Neural cell (in vitro differentiated cells): Measurements from ENCODE around the gene DCLK3. TPM values are rescaled to one million over a fixed set of nuclear protein-coding genes. Genes with fewer than 3 reads are reported as not detected.

Source experiments
- H2AFZ ChIP-seq: fragments of 200-600, 300-800 bp; sonication (generic), shearing (Covaris generic); 2 replicates; pipeline ENCODE4 v1.6.0; 2014; ENCODE audit warnings: low read depth, mild to moderate bottlenecking, antibody characterized with exemption, low read length, moderate library complexity
- H3F3A ChIP-seq: fragments of 200-600 bp; shearing (Covaris generic); 2 replicates; pipeline ENCODE4 v1.6.1; 2016; ENCODE audit warnings: mild to moderate bottlenecking, moderate library complexity, mixed read lengths, antibody characterized with exemption, low read length; ENCODE audit not compliant: insufficient read depth, poor library complexity, severe bottlenecking
- H3K27ac ChIP-seq: fragments of 200-600, 300-800 bp; sonication (generic), shearing (Covaris generic); 2 replicates; pipeline ENCODE4 v1.5.1; 2014; ENCODE audit warnings: mild to moderate bottlenecking, low read length, moderate library complexity
- H3K27me3 ChIP-seq: fragments of 300-800, 200-600 bp; sonication (generic), shearing (Covaris generic); 2 replicates; pipeline ENCODE4 v1.6.0; 2014; ENCODE audit warnings: mild to moderate bottlenecking, low read depth, low read length, moderate library complexity; ENCODE audit not compliant: insufficient read depth
- H3K36me3 ChIP-seq: fragments of 300-800, 200-600 bp; sonication (generic), shearing (Covaris generic); 2 replicates; pipeline ENCODE4 v1.5.1; 2014; ENCODE audit warnings: mild to moderate bottlenecking, antibody characterized with exemption, low read length, moderate library complexity; ENCODE audit not compliant: insufficient read depth
- H3K4me2 ChIP-seq: fragments of 300-800, 200-600 bp; sonication (generic), shearing (Covaris generic); 2 replicates; pipeline ENCODE4 v1.6.0; 2014; ENCODE audit warnings: mild to moderate bottlenecking, low read length
- H3K4me3 ChIP-seq: fragments of 300-800, 200-600 bp; sonication (generic), shearing (Covaris generic); 2 replicates; pipeline ENCODE4 v1.5.1; 2014; ENCODE audit warnings: mild to moderate bottlenecking, low read length, moderate library complexity
- H3K79me2 ChIP-seq: fragments of 200-600 bp; shearing (Covaris generic); replicated peaks from 2 replicates; pipeline ENCODE4 v1.6.0; 2014; ENCODE audit warnings: mild to moderate bottlenecking, low read length, moderate library complexity; ENCODE audit not compliant: insufficient read depth
- H3K9ac ChIP-seq: fragments of 300-800, 200-600 bp; sonication (generic), shearing (Covaris generic); 2 replicates; pipeline ENCODE4 v1.6.1; 2016; ENCODE audit warnings: mild to moderate bottlenecking, low read length, mixed read lengths
- H3K9me2 ChIP-seq: fragments of 200-600 bp; shearing (Covaris generic); 2 replicates; pipeline ENCODE4 v1.6.1; 2016; ENCODE audit warnings: mild to moderate bottlenecking, low read length, mixed read lengths; ENCODE audit not compliant: insufficient read depth
- H3K9me3 ChIP-seq: fragments of 200-600, 300-800 bp; sonication (generic), shearing (Covaris generic); 2 replicates; pipeline ENCODE4 v1.6.1; 2016; ENCODE audit warnings: mild to moderate bottlenecking, mixed run types, low read length, moderate library complexity, mixed read lengths
- H4K20me1 ChIP-seq: fragments of 200-600 bp; shearing (Covaris generic); 2 replicates; pipeline ENCODE4 v1.6.1; 2016; ENCODE audit warnings: mild to moderate bottlenecking, mixed run types; ENCODE audit not compliant: insufficient read depth
- EP300 ChIP-seq: fragments of 450-650 bp; conservative IDR thresholded peaks from 2 replicates; pipeline ENCODE4 v1.6.1; 2014; ENCODE audit warnings: antibody characterized with exemption, mild to moderate bottlenecking, moderate library complexity; ENCODE audit not compliant: poor library complexity, severe bottlenecking
- EZH2 ChIP-seq: fragments of 200-600, 300-800 bp; shearing (Covaris generic), sonication (generic); IDR thresholded peaks from 2 replicates; pipeline ENCODE4 v1.6.1; 2014; ENCODE audit warnings: antibody characterized with exemption, low read length, borderline replicate concordance, mild to moderate bottlenecking; ENCODE audit not compliant: insufficient read depth, poor library complexity, severe bottlenecking
- MXI1 ChIP-seq: fragments of 450-650 bp; conservative IDR thresholded peaks from 2 replicates; pipeline ENCODE4 v1.6.1; 2014; ENCODE audit warnings: antibody characterized with exemption, mild to moderate bottlenecking; ENCODE audit not compliant: poor library complexity, severe bottlenecking
- POLR2AphosphoS5 ChIP-seq: IDR thresholded peaks from 2 replicates; pipeline ENCODE4 v1.6.1; 2012
- SMC3 ChIP-seq: fragments of 450-650 bp; conservative IDR thresholded peaks from 2 replicates; pipeline ENCODE4 v1.6.1; 2014; ENCODE audit warnings: antibody characterized with exemption, mild to moderate bottlenecking, moderate library complexity; ENCODE audit not compliant: poor library complexity
- TAF1 ChIP-seq: IDR thresholded peaks from 2 replicates; pipeline ENCODE4 v1.6.1; 2012; ENCODE audit warnings: low read depth
- polyA plus RNA-seq: library from polyadenylated mRNA; depleted of rRNA; stranded (reverse); fragments of >200 nt; gene quantifications from 2 replicates; pipeline ENCODE4 v1.2.3, GENCODE V29; 2014
- TF ChIP-seq, protein P1 (sequence below): IDR thresholded peaks from 2 replicates; pipeline ENCODE4 v1.6.1; 2012; ENCODE audit warnings: borderline replicate concordance
- TF ChIP-seq, protein P2 (sequence below): fragments of 450-650 bp; IDR thresholded peaks from 2 replicates; pipeline ENCODE4 v1.5.1; 2014; ENCODE audit warnings: antibody characterized with exemption, mild to moderate bottlenecking, moderate library complexity; ENCODE audit not compliant: poor library complexity, severe bottlenecking

DCLK3 gene
- polyA plus RNA-seq, 1 donor from 2014 or later, result 1.5 TPM

DNA sequence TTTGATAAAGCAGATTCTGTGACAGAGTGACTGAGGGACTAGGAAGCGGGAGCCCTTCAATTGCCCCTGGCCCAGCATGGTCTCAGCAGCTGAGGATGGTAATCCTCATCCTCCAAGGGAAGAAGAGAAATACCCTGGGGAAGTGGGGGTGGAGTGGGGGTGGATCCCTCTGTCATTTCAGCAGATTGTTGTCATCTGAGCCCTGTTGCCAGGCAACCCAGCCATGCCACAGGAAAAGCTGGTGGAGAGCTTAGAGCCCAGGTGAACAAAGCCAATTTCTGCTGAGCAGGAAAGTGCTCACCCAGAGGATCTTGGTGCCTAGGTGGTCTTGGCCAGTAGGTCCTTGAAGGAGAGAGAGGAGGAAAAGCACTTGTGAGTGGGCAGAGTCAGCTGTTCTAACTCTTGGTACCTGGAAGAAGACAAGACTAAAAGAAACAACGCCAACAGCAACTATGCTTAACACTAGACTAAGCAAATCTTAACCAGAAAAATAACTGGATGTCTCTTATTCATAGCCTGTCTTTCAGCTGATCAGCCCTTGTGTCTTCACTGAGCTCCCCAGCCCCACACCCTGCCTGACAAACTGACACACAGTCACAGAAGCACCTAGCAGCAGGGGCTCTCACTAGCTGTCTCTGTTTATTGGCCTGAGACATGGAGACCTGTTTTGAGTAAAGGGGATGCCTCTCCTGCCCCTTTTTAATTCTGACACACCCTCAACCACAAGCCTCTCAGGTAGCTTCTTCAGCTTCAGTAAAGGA, 40.1 kb upstream of the DCLK3 start:
- Histone ChIP-seq H3K4me2 (peak overlapping the region; percentile 37), H2AFZ (peak overlapping the region; percentile 28), H3K9me3 (no peaks in the 10 kb centered on the region), H3K4me3 (peak overlapping the region; percentile 39), H3K9me2 (no peaks in the 10 kb centered on the region), H3K36me3 (no peaks in the 10 kb centered on the region), H3K27me3 (no peaks in the 10 kb centered on the region), H3K9ac (peak overlapping the region; percentile 56), H3K27ac (peak overlapping the region; percentile 88), H4K20me1 (no peaks in the 10 kb centered on the region), H3K79me2 (no peaks in the 10 kb centered on the region), H3F3A (no peaks in the 10 kb centered on the region)
- TF ChIP-seq SMC3, result peak; percentile 42
- TF ChIP-seq EP300, result peak; percentile 83
- peak; percentile 76 for TF ChIP-seq POLR2AphosphoS5
- TF ChIP-seq MXI1, result peak; percentile 29
- TF ChIP-seq TAF1, result no peak
- TF ChIP-seq, protein P1, sequence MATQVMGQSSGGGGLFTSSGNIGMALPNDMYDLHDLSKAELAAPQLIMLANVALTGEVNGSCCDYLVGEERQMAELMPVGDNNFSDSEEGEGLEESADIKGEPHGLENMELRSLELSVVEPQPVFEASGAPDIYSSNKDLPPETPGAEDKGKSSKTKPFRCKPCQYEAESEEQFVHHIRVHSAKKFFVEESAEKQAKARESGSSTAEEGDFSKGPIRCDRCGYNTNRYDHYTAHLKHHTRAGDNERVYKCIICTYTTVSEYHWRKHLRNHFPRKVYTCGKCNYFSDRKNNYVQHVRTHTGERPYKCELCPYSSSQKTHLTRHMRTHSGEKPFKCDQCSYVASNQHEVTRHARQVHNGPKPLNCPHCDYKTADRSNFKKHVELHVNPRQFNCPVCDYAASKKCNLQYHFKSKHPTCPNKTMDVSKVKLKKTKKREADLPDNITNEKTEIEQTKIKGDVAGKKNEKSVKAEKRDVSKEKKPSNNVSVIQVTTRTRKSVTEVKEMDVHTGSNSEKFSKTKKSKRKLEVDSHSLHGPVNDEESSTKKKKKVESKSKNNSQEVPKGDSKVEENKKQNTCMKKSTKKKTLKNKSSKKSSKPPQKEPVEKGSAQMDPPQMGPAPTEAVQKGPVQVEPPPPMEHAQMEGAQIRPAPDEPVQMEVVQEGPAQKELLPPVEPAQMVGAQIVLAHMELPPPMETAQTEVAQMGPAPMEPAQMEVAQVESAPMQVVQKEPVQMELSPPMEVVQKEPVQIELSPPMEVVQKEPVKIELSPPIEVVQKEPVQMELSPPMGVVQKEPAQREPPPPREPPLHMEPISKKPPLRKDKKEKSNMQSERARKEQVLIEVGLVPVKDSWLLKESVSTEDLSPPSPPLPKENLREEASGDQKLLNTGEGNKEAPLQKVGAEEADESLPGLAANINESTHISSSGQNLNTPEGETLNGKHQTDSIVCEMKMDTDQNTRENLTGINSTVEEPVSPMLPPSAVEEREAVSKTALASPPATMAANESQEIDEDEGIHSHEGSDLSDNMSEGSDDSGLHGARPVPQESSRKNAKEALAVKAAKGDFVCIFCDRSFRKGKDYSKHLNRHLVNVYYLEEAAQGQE, result peak; percentile 70

DNA sequence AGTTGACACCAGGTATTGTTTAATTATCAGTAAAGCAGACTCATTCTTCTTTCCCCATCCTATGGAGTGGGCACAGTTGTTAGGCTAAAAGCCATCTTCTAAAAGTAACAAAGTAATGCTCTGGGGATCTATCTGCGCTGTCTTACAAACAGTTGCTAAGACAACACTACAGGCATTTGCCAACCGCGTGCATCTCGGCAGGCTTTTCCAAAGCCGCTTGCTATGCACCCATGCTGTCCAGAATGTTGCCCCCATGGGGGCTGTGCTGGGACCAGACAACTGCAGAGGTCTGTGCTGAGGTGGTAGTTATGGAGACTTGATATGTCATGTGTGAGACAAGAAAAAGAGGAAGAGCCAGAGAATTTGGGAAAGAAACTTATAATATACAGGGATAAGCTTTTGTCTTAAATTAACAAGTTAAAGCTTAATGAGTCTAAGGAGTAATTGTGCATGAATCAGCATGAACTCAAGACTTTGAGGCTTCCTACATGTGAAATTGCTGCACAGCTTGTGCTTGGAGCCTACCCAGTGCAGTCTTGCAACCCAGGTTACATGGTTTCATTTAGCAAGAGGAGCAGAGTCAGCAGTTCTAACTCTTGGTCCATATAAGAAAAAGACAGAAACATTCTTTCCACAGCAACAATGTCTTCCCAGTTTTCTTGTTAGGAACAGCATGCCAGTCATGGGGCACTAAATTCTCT, 38.9 kb upstream of the DCLK3 start:
- H3K27ac ChIP-seq, result peak overlapping the region; percentile 88
- H3F3A ChIP-seq, result no peaks in the 10 kb centered on the region
- H4K20me1 ChIP-seq, result no peaks in the 10 kb centered on the region
- H3K4me2 ChIP-seq, result no peak overlapping the region
- TF ChIP-seq EZH2, result no peak
- TF ChIP-seq, protein P2, sequence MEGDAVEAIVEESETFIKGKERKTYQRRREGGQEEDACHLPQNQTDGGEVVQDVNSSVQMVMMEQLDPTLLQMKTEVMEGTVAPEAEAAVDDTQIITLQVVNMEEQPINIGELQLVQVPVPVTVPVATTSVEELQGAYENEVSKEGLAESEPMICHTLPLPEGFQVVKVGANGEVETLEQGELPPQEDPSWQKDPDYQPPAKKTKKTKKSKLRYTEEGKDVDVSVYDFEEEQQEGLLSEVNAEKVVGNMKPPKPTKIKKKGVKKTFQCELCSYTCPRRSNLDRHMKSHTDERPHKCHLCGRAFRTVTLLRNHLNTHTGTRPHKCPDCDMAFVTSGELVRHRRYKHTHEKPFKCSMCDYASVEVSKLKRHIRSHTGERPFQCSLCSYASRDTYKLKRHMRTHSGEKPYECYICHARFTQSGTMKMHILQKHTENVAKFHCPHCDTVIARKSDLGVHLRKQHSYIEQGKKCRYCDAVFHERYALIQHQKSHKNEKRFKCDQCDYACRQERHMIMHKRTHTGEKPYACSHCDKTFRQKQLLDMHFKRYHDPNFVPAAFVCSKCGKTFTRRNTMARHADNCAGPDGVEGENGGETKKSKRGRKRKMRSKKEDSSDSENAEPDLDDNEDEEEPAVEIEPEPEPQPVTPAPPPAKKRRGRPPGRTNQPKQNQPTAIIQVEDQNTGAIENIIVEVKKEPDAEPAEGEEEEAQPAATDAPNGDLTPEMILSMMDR, result no peak
- H3K9ac ChIP-seq, result peak overlapping the region; percentile 56
- H3K79me2 ChIP-seq, result no peaks in the 10 kb centered on the region
- no peaks in the 10 kb centered on the region for H3K9me2 ChIP-seq
- no peak overlapping the region for H3K4me3 ChIP-seq
- H3K27me3 ChIP-seq, result no peaks in the 10 kb centered on the region
- H2AFZ ChIP-seq, result no peak overlapping the region
- no peaks in the 10 kb centered on the region for H3K9me3 ChIP-seq
- no peaks in the 10 kb centered on the region for H3K36me3 ChIP-seq
